Left lung (tissue), 10 donors: ENCODE measurements around the gene AMN1. TPM values are rescaled to one million over a fixed set of nuclear protein-coding genes. Genes with fewer than 3 reads are reported as not detected.

ENCODE experiments used
- ATAC-seq: fragments of 200-7000 bp; cut with Tn5 transposase; one replicate; pipeline ENCODE4 v1.9.1; 2020; ENCODE audit warnings: moderate library complexity
- DNase-seq, 4 donors: peaks; one replicate each; pipeline ENCODE4 v3.0.0-alpha.2; 2013 to 2020
- H3K27ac ChIP-seq, 2 donors: fragments of 200-600 bp; sonication (generic) in 1 of 2; one replicate each; pipeline versions ENCODE4 v1.5.0 to v1.8.0; 2020 to 2021
- H3K27me3 ChIP-seq, 2 donors: fragments of 200-600 bp; sonication (generic) in 1 of 2; one replicate each; pipeline versions ENCODE4 v1.5.0 to v1.8.0; 2020 to 2021
- H3K36me3 ChIP-seq, 2 donors: fragments of 200-600 bp; sonication (generic) in 1 of 2; one replicate each; pipeline versions ENCODE4 v1.5.0 to v1.8.0; 2020 to 2021
- H3K4me1 ChIP-seq, 2 donors: fragments of 200-600 bp; one replicate each; pipeline ENCODE4 v1.8.0; 2021
- H3K4me3 ChIP-seq, 2 donors: fragments of 200-600 bp; sonication (generic) in 1 of 2; one replicate each; pipeline versions ENCODE4 v1.5.0 to v1.8.0; 2020 to 2021; ENCODE audit warnings: mild to moderate bottlenecking in 1 of 2
- H3K9me3 ChIP-seq, 2 donors: fragments of 200-600 bp; sonication (generic) in 1 of 2; one replicate each; pipeline versions ENCODE4 v1.5.0 to v1.8.0; 2020 to 2021
- intact Hi-C, 2 donors: fragments of 100-400 bp; cut with DNase I; formaldehyde crosslinking; loops; one replicate each; pipeline versions ENCODE4 v1.11.2 to v1.14.2; 2022
- polyA plus RNA-seq, 6 donors: library from polyadenylated mRNA; unstranded; fragments of 120-200 nt; gene quantifications; one replicate each; pipeline ENCODE4 v1.2.1, GENCODE V29; 2013; ENCODE audit not compliant: insufficient read length in 6 of 6
- total RNA-seq, 2 donors: library from RNA; stranded (reverse); fragmentation: NEBNext Ultra II Directional; extraction: Animal tissue kit (Norgen Biotek cat#: 25700); gene quantifications; one replicate each; pipeline ENCODE4 v1.2.1, GENCODE V29; 2021
- TF ChIP-seq, protein P1 (sequence below), 2 donors: fragments of 200-600 bp; sonication (generic) in 1 of 2; IDR thresholded peaks; one replicate each; pipeline versions ENCODE4 v1.5.0 to v1.8.0; 2021; ENCODE audit warnings: antibody characterized with exemption in 2 of 2
- donor health status: DM: no; HTN: yes; CAD: no.
- donor health status: DM: no; HTN: no; CAD: no.

The AMN1 gene
- total and polyA plus RNA-seq, 8 donors = 6.6 to 19.7 (median 17.3) TPM

GRCh38 chr12:31626270-31626995 lies 102.4 kb downstream of the AMN1 start:
- TF ChIP-seq, protein P1, sequence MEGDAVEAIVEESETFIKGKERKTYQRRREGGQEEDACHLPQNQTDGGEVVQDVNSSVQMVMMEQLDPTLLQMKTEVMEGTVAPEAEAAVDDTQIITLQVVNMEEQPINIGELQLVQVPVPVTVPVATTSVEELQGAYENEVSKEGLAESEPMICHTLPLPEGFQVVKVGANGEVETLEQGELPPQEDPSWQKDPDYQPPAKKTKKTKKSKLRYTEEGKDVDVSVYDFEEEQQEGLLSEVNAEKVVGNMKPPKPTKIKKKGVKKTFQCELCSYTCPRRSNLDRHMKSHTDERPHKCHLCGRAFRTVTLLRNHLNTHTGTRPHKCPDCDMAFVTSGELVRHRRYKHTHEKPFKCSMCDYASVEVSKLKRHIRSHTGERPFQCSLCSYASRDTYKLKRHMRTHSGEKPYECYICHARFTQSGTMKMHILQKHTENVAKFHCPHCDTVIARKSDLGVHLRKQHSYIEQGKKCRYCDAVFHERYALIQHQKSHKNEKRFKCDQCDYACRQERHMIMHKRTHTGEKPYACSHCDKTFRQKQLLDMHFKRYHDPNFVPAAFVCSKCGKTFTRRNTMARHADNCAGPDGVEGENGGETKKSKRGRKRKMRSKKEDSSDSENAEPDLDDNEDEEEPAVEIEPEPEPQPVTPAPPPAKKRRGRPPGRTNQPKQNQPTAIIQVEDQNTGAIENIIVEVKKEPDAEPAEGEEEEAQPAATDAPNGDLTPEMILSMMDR (IDR thresholded peaks at IDR 0.05) = no peak
- Histone ChIP-seq H3K27ac (no peak overlapping the region), H3K4me3 (no peak overlapping the region), H3K36me3 (no peaks in the 10 kb centered on the region), H3K9me3 (no peaks in the 10 kb centered on the region), H3K4me1 (no peaks in the 10 kb centered on the region), H3K27me3 (no peaks in the 10 kb centered on the region)
- ATAC-seq (no peak), DNase-seq (no peak)
- intact Hi-C loops = no loop called here

- Histone ChIP-seq H3K9me3 (no peaks in the 10 kb centered on the region), H3K27ac (no peak overlapping the region), H3K36me3 (no peaks in the 10 kb centered on the region), H3K4me3 (no peak overlapping the region), H3K27me3 (no peaks in the 10 kb centered on the region), H3K4me1 (no peaks in the 10 kb centered on the region)
- no peak for ATAC-seq
- TF ChIP-seq, protein P1 (IDR thresholded peaks at IDR 0.05) = no peak
- intact Hi-C loops = no loop called here
- no peak for DNase-seq
Measured at GRCh38 chr12:31622038-31622437, 106.8 kb downstream of the AMN1 start.

Other genes with a start within 250 kb of the AMN1 start
- gene DENND5B, start 137.9 kb downstream of the AMN1 start, total RNA-seq = 1 to 10 TPM; 4.4 to 6.0 TPM
- 10 to 100 TPM in 1 of 6 donors, 1 to 10 TPM in 5; 7.1 to 11.3 (median 9.0) TPM for gene DENND5B, start 137.9 kb downstream of the AMN1 start, polyA plus RNA-seq
- 1 to 10 TPM; 3.9 to 4.8 TPM for gene ETFBKMT, start 69.3 kb downstream of the AMN1 start, total RNA-seq
- gene ETFBKMT, start 69.3 kb downstream of the AMN1 start, polyA plus RNA-seq = 1 to 10 TPM; 3.4 to 4.0 (median 3.6) TPM
- 100 to 1,000 TPM in 1 of 2 donors, 10 to 100 TPM in 1; 32.6 to 137 TPM for gene RESF1, start 230.4 kb upstream of the AMN1 start, total RNA-seq
- 10 to 100 TPM; 40.6 to 45.3 (median 42.9) TPM for gene RESF1, start 230.4 kb upstream of the AMN1 start, polyA plus RNA-seq